ENCODE results near the gene KISS1.

Gene KISS1

DNA sequence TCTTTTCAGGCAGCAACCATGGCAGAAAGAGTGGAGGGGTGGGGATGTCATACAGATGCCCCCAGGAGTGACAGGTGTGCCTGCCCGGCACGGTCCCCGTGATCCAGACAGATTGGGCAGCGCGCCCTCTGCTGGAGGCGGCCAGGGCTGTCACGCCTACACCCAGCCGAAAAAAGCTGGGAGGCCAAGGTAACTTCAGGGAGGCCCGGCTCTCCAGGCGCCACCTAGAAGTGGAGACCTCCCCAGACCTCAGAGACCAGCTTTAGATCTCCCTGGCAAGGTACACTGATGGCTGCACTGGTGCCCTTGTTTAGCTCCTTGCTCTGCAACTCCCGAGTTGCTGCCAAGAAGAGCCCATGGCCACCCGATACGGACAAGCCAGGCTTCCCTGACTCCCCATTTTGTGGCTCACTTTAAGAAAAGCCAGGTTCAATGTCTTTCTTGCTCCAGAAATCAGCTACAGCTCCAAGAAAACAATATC, 10.9 kb upstream of the KISS1 start:
- TF ChIP-seq FOXP2 (optimal IDR thresholded peaks at IDR 0.05; ENCODE audit: borderline replicate concordance, extremely low read depth, extremely low read length, insufficient read depth) = no peak
- TF ChIP-seq SIN3A (IDR thresholded peaks at IDR 0.05; ENCODE audit: borderline replicate concordance, insufficient read depth, low read length) = no peak
- TF ChIP-seq, protein P1, sequence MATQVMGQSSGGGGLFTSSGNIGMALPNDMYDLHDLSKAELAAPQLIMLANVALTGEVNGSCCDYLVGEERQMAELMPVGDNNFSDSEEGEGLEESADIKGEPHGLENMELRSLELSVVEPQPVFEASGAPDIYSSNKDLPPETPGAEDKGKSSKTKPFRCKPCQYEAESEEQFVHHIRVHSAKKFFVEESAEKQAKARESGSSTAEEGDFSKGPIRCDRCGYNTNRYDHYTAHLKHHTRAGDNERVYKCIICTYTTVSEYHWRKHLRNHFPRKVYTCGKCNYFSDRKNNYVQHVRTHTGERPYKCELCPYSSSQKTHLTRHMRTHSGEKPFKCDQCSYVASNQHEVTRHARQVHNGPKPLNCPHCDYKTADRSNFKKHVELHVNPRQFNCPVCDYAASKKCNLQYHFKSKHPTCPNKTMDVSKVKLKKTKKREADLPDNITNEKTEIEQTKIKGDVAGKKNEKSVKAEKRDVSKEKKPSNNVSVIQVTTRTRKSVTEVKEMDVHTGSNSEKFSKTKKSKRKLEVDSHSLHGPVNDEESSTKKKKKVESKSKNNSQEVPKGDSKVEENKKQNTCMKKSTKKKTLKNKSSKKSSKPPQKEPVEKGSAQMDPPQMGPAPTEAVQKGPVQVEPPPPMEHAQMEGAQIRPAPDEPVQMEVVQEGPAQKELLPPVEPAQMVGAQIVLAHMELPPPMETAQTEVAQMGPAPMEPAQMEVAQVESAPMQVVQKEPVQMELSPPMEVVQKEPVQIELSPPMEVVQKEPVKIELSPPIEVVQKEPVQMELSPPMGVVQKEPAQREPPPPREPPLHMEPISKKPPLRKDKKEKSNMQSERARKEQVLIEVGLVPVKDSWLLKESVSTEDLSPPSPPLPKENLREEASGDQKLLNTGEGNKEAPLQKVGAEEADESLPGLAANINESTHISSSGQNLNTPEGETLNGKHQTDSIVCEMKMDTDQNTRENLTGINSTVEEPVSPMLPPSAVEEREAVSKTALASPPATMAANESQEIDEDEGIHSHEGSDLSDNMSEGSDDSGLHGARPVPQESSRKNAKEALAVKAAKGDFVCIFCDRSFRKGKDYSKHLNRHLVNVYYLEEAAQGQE (IDR thresholded peaks at IDR 0.05; ENCODE audit: insufficient read depth in 1 of 2, low read depth in 2 of 2, low read length in 2 of 2) = no peak
- no peak for TF ChIP-seq POLR2AphosphoS5 (IDR thresholded peaks at IDR 0.05; ENCODE audit: low read depth, low read length)
- TF ChIP-seq TAF1 (IDR thresholded peaks at IDR 0.05; ENCODE audit: borderline replicate concordance, insufficient read depth, low read length) = no peak

- TF ChIP-seq SIN3A (IDR thresholded peaks at IDR 0.05; ENCODE audit: borderline replicate concordance, insufficient read depth, low read length) (no peak), POLR2AphosphoS5 (IDR thresholded peaks at IDR 0.05; ENCODE audit: low read depth, low read length) (no peak), FOXP2 (optimal IDR thresholded peaks at IDR 0.05; ENCODE audit: borderline replicate concordance, extremely low read depth, extremely low read length, insufficient read depth) (no peak)
- TF ChIP-seq, protein P1 (IDR thresholded peaks at IDR 0.05; ENCODE audit: insufficient read depth in 1 of 2, low read depth in 2 of 2, low read length in 2 of 2) = no peak
Observed at GRCh38 chr1:204206121-204206520, 9.8 kb upstream of the KISS1 start.

- TF ChIP-seq TAF1 (IDR thresholded peaks at IDR 0.05; ENCODE audit: borderline replicate concordance, insufficient read depth, low read length) (no peak), POLR2AphosphoS5 (IDR thresholded peaks at IDR 0.05; ENCODE audit: low read depth, low read length) (no peak)
Observed at GRCh38 chr1:204205486-204205885, 9.2 kb upstream of the KISS1 start.

- TF ChIP-seq, protein P1 (IDR thresholded peaks at IDR 0.05; ENCODE audit: insufficient read depth in 1 of 2, low read depth in 2 of 2, low read length in 2 of 2) = no peak
- TF ChIP-seq POLR2AphosphoS5 (IDR thresholded peaks at IDR 0.05; ENCODE audit: low read depth, low read length) (no peak), TAF1 (IDR thresholded peaks at IDR 0.05; ENCODE audit: borderline replicate concordance, insufficient read depth, low read length) (no peak), SIN3A (IDR thresholded peaks at IDR 0.05; ENCODE audit: borderline replicate concordance, insufficient read depth, low read length) (no peak), FOXP2 (optimal IDR thresholded peaks at IDR 0.05; ENCODE audit: borderline replicate concordance, extremely low read depth, extremely low read length, insufficient read depth) (no peak)
Observed at GRCh38 chr1:204204944-204205343, 8.7 kb upstream of the KISS1 start.

DNA sequence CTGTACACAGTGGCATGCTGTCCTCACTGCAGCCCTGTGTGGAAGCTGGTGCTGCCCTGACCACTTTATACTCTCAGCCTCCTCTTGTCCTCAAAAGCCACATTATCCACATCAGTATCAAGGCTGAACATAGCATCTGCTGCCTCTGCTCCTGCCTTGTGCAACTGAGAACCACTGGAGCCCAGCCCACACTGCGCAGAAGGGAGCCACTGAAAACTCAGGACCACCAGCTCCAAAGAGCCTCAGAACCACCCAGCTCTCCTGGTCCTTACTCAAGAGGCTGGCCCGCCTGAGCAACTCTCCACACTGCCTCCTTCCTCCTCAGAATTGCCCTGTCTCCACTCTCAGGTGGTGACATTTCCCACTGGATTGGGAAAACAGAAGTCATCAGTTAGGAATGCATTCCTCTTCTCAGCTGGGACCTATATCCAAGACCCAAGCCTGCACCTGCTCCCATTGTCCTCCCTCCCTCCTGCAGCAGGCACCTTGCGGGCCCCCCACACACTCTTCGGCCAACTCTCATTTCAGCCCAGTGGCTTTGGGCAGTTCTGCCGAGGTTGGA, 7.0 kb upstream of the KISS1 start:
- no peak for TF ChIP-seq SIN3A (IDR thresholded peaks at IDR 0.05; ENCODE audit: borderline replicate concordance, insufficient read depth, low read length)
- TF ChIP-seq TAF1 (IDR thresholded peaks at IDR 0.05; ENCODE audit: borderline replicate concordance, insufficient read depth, low read length) = no peak
- no peak for TF ChIP-seq FOXP2 (optimal IDR thresholded peaks at IDR 0.05; ENCODE audit: borderline replicate concordance, extremely low read depth, extremely low read length, insufficient read depth)
- TF ChIP-seq, protein P1 (IDR thresholded peaks at IDR 0.05; ENCODE audit: insufficient read depth in 1 of 2, low read depth in 2 of 2, low read length in 2 of 2) = no peak
- no peak for TF ChIP-seq POLR2AphosphoS5 (IDR thresholded peaks at IDR 0.05; ENCODE audit: low read depth, low read length)
